ENCODE results near the gene SSBP3. TPM values are rescaled to one million over a fixed set of nuclear protein-coding genes. Genes with fewer than 3 reads are reported as not detected.

SSBP3 gene
- total RNA-seq, 1 donor = 14.5 TPM

GRCh38 chr1:54311506-54311905 is 94.7 kb downstream of the SSBP3 start:
- TF ChIP-seq, protein P1, sequence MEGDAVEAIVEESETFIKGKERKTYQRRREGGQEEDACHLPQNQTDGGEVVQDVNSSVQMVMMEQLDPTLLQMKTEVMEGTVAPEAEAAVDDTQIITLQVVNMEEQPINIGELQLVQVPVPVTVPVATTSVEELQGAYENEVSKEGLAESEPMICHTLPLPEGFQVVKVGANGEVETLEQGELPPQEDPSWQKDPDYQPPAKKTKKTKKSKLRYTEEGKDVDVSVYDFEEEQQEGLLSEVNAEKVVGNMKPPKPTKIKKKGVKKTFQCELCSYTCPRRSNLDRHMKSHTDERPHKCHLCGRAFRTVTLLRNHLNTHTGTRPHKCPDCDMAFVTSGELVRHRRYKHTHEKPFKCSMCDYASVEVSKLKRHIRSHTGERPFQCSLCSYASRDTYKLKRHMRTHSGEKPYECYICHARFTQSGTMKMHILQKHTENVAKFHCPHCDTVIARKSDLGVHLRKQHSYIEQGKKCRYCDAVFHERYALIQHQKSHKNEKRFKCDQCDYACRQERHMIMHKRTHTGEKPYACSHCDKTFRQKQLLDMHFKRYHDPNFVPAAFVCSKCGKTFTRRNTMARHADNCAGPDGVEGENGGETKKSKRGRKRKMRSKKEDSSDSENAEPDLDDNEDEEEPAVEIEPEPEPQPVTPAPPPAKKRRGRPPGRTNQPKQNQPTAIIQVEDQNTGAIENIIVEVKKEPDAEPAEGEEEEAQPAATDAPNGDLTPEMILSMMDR (IDR thresholded peaks at IDR 0.05; ENCODE audit: extremely low read depth, low read depth, low read length) = no peak
- H4K20me1 ChIP-seq (ENCODE audit: insufficient read depth, low read length) = peaks cover 22% of the 10 kb centered on the region
- no peak overlapping the region for H2AFZ ChIP-seq (ENCODE audit: low read length)
- H3K4me2 ChIP-seq (ENCODE audit: insufficient read depth, low read length) = no peak overlapping the region
- peaks cover 17% of the 10 kb centered on the region for H3K4me1 ChIP-seq (ENCODE audit: insufficient read depth, low read length)
- no peaks in the 10 kb centered on the region for H3K9me3 ChIP-seq (ENCODE audit: low read depth, low read length)
- no peaks in the 10 kb centered on the region for H3K36me3 ChIP-seq (ENCODE audit: insufficient read depth, low read length)
- H3K27me3 ChIP-seq (ENCODE audit: insufficient read depth, low read length) = no peaks in the 10 kb centered on the region
- no peak overlapping the region for H3K4me3 ChIP-seq (ENCODE audit: insufficient read depth, low read length)
- peak; percentile 85 for DNase-seq (ENCODE audit: insufficient read length, low spot score, missing footprints)
- H3K79me2 ChIP-seq (ENCODE audit: insufficient read depth, low read length) = peaks cover 24% of the 10 kb centered on the region
- H3K27ac ChIP-seq (ENCODE audit: low read depth, low read length) = no peak overlapping the region

GRCh38 chr1:54310439-54311328 is 95.5 kb downstream of the SSBP3 start:
- no peaks in the 10 kb centered on the region for H3K9me3 ChIP-seq (ENCODE audit: low read depth, low read length)
- no peaks in the 10 kb centered on the region for H3K27me3 ChIP-seq (ENCODE audit: insufficient read depth, low read length)
- H3K79me2 ChIP-seq (ENCODE audit: insufficient read depth, low read length) = peaks cover 30% of the 10 kb centered on the region
- peak; percentile 92 for DNase-seq (ENCODE audit: insufficient read length, low spot score, missing footprints)
- no peak overlapping the region for H3K27ac ChIP-seq (ENCODE audit: low read depth, low read length)
- peaks cover 28% of the 10 kb centered on the region for H4K20me1 ChIP-seq (ENCODE audit: insufficient read depth, low read length)
- TF ChIP-seq, protein P1 (IDR thresholded peaks at IDR 0.05; ENCODE audit: extremely low read depth, low read depth, low read length) = peak; percentile 61
- H3K36me3 ChIP-seq (ENCODE audit: insufficient read depth, low read length) = no peaks in the 10 kb centered on the region
- H3K4me3 ChIP-seq (ENCODE audit: insufficient read depth, low read length) = no peak overlapping the region
- H3K4me2 ChIP-seq (ENCODE audit: insufficient read depth, low read length) = no peak overlapping the region
- H2AFZ ChIP-seq (ENCODE audit: low read length) = no peak overlapping the region
- peaks cover 17% of the 10 kb centered on the region for H3K4me1 ChIP-seq (ENCODE audit: insufficient read depth, low read length)

DNA sequence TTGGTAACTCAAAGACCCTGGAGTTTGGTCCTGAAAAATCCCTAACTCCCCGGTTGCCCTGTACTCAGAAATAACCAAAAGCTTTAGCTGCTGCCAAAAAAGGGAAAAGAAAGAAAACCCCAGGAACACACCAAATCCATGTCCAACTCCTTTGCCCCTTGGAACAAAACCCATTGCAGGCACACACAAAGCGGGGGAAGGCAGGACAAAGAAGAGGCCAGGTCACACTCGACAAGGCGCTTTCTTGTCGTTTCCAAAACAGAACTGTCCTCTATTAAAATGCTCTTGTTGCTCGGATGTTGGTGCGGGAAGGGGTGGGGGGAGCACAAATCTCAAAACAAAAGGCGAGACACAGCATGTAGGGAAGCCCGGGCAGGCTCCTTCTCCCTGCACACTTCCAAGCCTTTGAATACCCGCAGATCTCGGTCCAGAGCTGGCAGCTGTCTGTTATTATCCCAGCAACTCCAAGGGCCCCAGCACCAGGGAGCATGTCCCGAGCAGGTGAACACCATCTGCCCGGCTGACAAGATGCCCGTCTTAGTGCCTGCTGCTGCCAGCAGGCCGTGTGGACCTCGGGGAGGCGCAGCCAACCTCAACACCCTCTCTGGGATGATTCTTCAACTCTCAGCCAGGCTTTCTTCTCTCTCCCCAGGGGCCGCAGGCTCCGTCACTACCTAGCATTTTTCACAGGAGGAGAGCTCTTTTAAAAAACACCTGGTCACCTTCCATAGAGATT is 96.4 kb downstream of the SSBP3 start:
- TF ChIP-seq, protein P1 (IDR thresholded peaks at IDR 0.05; ENCODE audit: extremely low read depth, low read depth, low read length) = no peak
- DNase-seq (ENCODE audit: insufficient read length, low spot score, missing footprints) = no peak
- no peak overlapping the region for H2AFZ ChIP-seq (ENCODE audit: low read length)
- no peaks in the 10 kb centered on the region for H3K9me3 ChIP-seq (ENCODE audit: low read depth, low read length)
- no peak overlapping the region for H3K4me2 ChIP-seq (ENCODE audit: insufficient read depth, low read length)
- H3K27ac ChIP-seq (ENCODE audit: low read depth, low read length) = no peak overlapping the region
- H3K4me3 ChIP-seq (ENCODE audit: insufficient read depth, low read length) = no peak overlapping the region
- no peaks in the 10 kb centered on the region for H3K36me3 ChIP-seq (ENCODE audit: insufficient read depth, low read length)
- H3K27me3 ChIP-seq (ENCODE audit: insufficient read depth, low read length) = no peaks in the 10 kb centered on the region
- H4K20me1 ChIP-seq (ENCODE audit: insufficient read depth, low read length) = peaks cover 31% of the 10 kb centered on the region
- peaks cover 30% of the 10 kb centered on the region for H3K79me2 ChIP-seq (ENCODE audit: insufficient read depth, low read length)
- H3K4me1 ChIP-seq (ENCODE audit: insufficient read depth, low read length) = peaks cover 17% of the 10 kb centered on the region

- Histone ChIP-seq H3K27me3 (ENCODE audit: insufficient read depth, low read length) (no peaks in the 10 kb centered on the region), H3K36me3 (ENCODE audit: insufficient read depth, low read length) (no peaks in the 10 kb centered on the region), H3K4me1 (ENCODE audit: insufficient read depth, low read length) (peaks cover 10% of the 10 kb centered on the region), H3K79me2 (ENCODE audit: insufficient read depth, low read length) (peaks cover 38% of the 10 kb centered on the region), H3K27ac (ENCODE audit: low read depth, low read length) (no peak overlapping the region), H2AFZ (ENCODE audit: low read length) (no peak overlapping the region), H3K4me2 (ENCODE audit: insufficient read depth, low read length) (no peak overlapping the region), H4K20me1 (ENCODE audit: insufficient read depth, low read length) (peaks cover 47% of the 10 kb centered on the region), H3K9me3 (ENCODE audit: low read depth, low read length) (no peaks in the 10 kb centered on the region), H3K4me3 (ENCODE audit: insufficient read depth, low read length) (no peak overlapping the region)
- TF ChIP-seq, protein P1 (IDR thresholded peaks at IDR 0.05; ENCODE audit: extremely low read depth, low read depth, low read length) = no peak
- DNase-seq (ENCODE audit: insufficient read length, low spot score, missing footprints) = no peak
Observed at GRCh38 chr1:54307305-54307704, 98.9 kb downstream of the SSBP3 start.

Measured in osteoblast (primary cell).